Mononuclear cell (primary cell): ENCODE measurements around the gene SLC6A3. TPM values are rescaled to one million over a fixed set of nuclear protein-coding genes. Genes with fewer than 3 reads are reported as not detected.

ENCODE experiments used
- H3K27me3 ChIP-seq: 2 replicates; pipeline ENCODE4 v1.6.0; 2011; ENCODE audit warnings: low read length, control low read depth; ENCODE audit not compliant: insufficient read depth
- H3K4me1 ChIP-seq: 2 replicates; pipeline ENCODE4 v1.5.1; 2011; ENCODE audit warnings: mild to moderate bottlenecking, low read length, control low read depth; ENCODE audit not compliant: insufficient read depth
- H3K4me3 ChIP-seq: 2 replicates; pipeline ENCODE4 v1.5.1; 2011; ENCODE audit warnings: mild to moderate bottlenecking, low read length, moderate library complexity
- H3K9me3 ChIP-seq: 2 replicates; pipeline ENCODE4 v1.5.1; 2011; ENCODE audit warnings: low read depth, mild to moderate bottlenecking, control low read depth, low read length
- total RNA-seq: library from RNA; depleted of rRNA; stranded (reverse); fragments of >200 nt; gene quantifications from one replicate; pipeline ENCODE4 v1.2.3, GENCODE V29; 2012

SLC6A3 gene
- total RNA-seq, 1 donor, result not detected

GRCh38 chr5:1442222-1443145 lies 2.8 kb downstream of the SLC6A3 start:
- Histone ChIP-seq H3K27me3 (peaks cover 36% of the 10 kb centered on the region), H3K4me3 (no peak overlapping the region), H3K9me3 (no peaks in the 10 kb centered on the region), H3K4me1 (no peaks in the 10 kb centered on the region)

GRCh38 chr5:1441166-1441865 lies 3.9 kb downstream of the SLC6A3 start:
- Histone ChIP-seq H3K9me3 (no peaks in the 10 kb centered on the region), H3K4me1 (no peaks in the 10 kb centered on the region), H3K4me3 (no peak overlapping the region), H3K27me3 (peaks cover 27% of the 10 kb centered on the region)

- Histone ChIP-seq H3K4me1 (no peaks in the 10 kb centered on the region), H3K9me3 (no peaks in the 10 kb centered on the region), H3K27me3 (peaks cover 22% of the 10 kb centered on the region), H3K4me3 (no peak overlapping the region)
These were observed 5.1 kb downstream of the SLC6A3 start for GRCh38 chr5:1440098-1440493.

- H3K27me3 ChIP-seq, result peaks cover 18% of the 10 kb centered on the region
- no peaks in the 10 kb centered on the region for H3K9me3 ChIP-seq
- H3K4me1 ChIP-seq, result no peaks in the 10 kb centered on the region
- no peak overlapping the region for H3K4me3 ChIP-seq
These were observed 5.7 kb downstream of the SLC6A3 start for GRCh38 chr5:1439388-1440097.

DNA sequence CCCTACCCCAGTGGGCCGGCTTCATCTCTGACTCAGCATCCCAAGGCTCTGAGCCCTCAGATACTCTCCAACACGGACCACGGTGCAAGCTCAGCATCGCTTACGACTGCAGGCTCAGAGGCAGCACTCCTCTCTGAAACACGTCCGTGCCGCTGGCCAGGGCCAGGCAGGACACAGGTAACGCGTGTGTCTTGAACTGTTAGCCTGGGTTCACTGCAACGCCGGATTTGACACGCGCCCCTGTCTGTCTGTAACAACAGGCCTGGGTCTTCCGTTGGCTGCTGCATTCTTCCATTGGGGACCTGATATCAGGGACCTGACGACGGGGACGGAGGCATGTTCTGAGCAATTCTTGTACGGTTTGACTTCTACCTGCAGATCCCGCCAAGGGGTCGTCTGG lies 6.4 kb downstream of the SLC6A3 start:
- no peaks in the 10 kb centered on the region for H3K9me3 ChIP-seq
- no peaks in the 10 kb centered on the region for H3K4me1 ChIP-seq
- peaks cover 11% of the 10 kb centered on the region for H3K27me3 ChIP-seq
- no peak overlapping the region for H3K4me3 ChIP-seq

GRCh38 chr5:1437876-1438559 lies 7.2 kb downstream of the SLC6A3 start:
- Histone ChIP-seq H3K9me3 (no peaks in the 10 kb centered on the region), H3K4me3 (no peak overlapping the region), H3K4me1 (no peaks in the 10 kb centered on the region), H3K27me3 (peaks cover 3% of the 10 kb centered on the region)

GRCh38 chr5:1437226-1437829 lies 7.9 kb downstream of the SLC6A3 start:
- no peaks in the 10 kb centered on the region for H3K4me1 ChIP-seq
- H3K27me3 ChIP-seq, result peaks cover 3% of the 10 kb centered on the region
- no peaks in the 10 kb centered on the region for H3K9me3 ChIP-seq
- no peak overlapping the region for H3K4me3 ChIP-seq

- H3K27me3 ChIP-seq, result peaks cover 3% of the 10 kb centered on the region
These were observed 8.6 kb downstream of the SLC6A3 start for GRCh38 chr5:1436681-1437080.

DNA sequence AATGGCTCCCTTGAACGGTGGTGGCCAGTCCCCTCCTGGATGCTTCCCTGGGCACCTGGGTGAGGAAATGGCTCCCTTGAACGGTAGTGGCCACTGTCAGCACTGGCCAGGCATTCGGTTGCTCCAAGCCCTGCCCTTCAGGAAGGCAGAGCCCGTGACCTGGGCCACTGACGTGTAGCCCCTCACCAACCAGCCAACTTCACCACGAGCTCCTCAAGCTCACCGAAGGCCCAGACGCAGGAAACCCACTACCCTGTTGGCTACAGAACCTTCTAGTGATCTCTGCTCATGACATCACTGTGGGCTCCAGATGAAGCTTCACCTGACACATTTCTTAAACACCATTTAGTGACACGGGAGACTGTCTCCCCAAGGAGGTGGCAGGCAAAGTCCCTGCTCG lies 9.2 kb downstream of the SLC6A3 start:
- H3K4me1 ChIP-seq, result no peaks in the 10 kb centered on the region
- no peaks in the 10 kb centered on the region for H3K9me3 ChIP-seq
- peaks cover 3% of the 10 kb centered on the region for H3K27me3 ChIP-seq
- no peak overlapping the region for H3K4me3 ChIP-seq

More at GRCh38 chr5:1436681-1437080, 8.6 kb downstream of the SLC6A3 start:
- Histone ChIP-seq H3K9me3 (no peaks in the 10 kb centered on the region), H3K4me3 (no peak overlapping the region), H3K4me1 (no peaks in the 10 kb centered on the region)

DNA sequence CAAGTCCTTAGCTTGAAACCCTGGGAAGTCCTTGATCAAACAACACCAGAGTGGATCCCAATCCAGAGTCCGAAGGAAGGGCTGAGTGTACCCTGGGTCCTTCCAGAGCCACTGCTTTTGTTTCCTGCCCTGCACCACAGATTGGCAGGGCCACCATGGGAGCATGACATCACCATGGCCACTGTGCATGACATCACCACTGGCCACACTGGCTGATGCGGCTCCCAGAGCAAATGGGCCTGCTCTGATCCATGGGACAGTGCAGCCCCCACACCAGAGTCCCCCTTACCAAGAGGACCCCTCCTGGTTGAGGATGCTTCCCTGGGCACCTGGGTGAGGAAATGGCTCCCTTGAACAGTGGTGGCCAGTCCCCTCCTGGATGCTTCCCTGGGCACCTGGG lies 9.9 kb downstream of the SLC6A3 start:
- H3K9me3 ChIP-seq, result no peaks in the 10 kb centered on the region
- H3K4me3 ChIP-seq, result no peak overlapping the region
- H3K4me1 ChIP-seq, result no peaks in the 10 kb centered on the region
- no peaks in the 10 kb centered on the region for H3K27me3 ChIP-seq

DNA sequence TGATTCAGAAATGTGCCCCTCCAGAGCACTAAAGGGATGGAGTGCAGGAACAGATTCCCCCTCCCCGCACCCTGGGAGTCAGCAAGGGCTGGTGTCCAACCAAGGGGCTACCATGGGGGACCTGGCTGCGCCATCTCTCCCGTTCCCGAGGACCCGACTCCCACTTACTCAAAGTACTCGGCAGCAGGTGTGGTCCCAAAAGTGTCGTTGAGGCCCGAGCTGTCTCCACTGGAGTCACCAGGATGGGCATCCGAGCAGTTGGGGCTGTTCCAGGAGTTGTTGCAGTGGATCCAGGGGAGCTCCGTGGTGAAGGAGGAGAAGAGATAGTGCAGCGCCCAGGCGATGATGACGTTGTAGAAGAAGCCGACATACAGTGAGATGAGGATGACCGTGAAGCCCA lies 12.9 kb downstream of the SLC6A3 start:
- no peak overlapping the region for H3K4me3 ChIP-seq
- peaks cover 17% of the 10 kb centered on the region for H3K9me3 ChIP-seq

GRCh38 chr5:1431896-1432295 lies 13.3 kb downstream of the SLC6A3 start:
- H3K9me3 ChIP-seq, result peaks cover 21% of the 10 kb centered on the region
- H3K4me3 ChIP-seq, result no peak overlapping the region
- no peaks in the 10 kb centered on the region for H3K27me3 ChIP-seq
- no peaks in the 10 kb centered on the region for H3K4me1 ChIP-seq

More for the DNA sequence above, 12.9 kb downstream of the SLC6A3 start:
- H3K4me1 ChIP-seq, result no peaks in the 10 kb centered on the region
- no peaks in the 10 kb centered on the region for H3K27me3 ChIP-seq

- no peak overlapping the region for H3K4me3 ChIP-seq
- peaks cover 25% of the 10 kb centered on the region for H3K9me3 ChIP-seq
- H3K4me1 ChIP-seq, result no peaks in the 10 kb centered on the region
- H3K27me3 ChIP-seq, result no peaks in the 10 kb centered on the region
These were observed 14.0 kb downstream of the SLC6A3 start for GRCh38 chr5:1431021-1431811.
